Activated CD8-positive, alpha-beta memory T cell treated with anti-CD3 and anti-CD28 coated beads, Interleukin-2, amount 50 U/mL, for 24 hours (primary cell): ENCODE measurements around the gene NUDT16L1.
A peak's percentile ranks its signal among the peaks of the same experiment; 100 is the strongest.

Source experiments
- DNase-seq: peaks from one replicate; pipeline ENCODE4 v3.0.0-alpha.2; 2020; ENCODE audit errors: extremely low read depth

Gene NUDT16L1

DNA sequence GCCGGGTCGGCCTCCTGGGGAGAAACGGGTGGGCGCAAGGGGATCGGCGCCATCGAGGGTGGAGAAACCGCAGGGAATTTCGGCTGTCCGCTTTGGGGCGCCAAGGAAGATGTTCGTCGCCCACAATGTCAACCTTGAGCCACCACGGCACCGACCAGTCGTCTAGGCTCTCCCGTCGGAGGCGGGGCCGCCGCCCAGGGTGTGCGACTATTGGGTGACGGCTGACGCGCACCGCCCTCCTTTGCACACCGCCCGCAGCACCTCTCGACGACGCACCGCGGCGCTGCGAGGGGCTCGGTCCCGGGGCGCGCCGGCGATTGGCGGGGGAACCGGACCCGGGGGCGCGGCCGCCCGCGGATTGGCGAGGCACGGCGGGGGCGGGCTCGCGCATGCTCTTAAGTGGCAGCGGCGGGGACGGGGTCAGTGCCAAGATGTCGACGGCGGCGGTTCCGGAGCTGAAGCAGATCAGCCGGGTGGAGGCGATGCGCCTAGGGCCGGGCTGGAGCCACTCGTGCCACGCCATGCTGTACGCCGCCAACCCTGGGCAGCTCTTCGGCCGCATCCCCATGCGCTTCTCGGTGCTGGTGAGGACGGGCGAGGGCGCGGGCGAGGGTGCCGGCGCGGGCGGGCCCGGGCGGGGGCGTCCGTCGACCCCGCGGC lies at the start of gene NUDT16L1:
Gene NUDT16L1, plus strand, starts transcription at position 267 of the 660 bp plus-strand sequence. Its CDS starts 165 bp downstream, at position 432.
- DNase-seq: peak; percentile 85

DNA sequence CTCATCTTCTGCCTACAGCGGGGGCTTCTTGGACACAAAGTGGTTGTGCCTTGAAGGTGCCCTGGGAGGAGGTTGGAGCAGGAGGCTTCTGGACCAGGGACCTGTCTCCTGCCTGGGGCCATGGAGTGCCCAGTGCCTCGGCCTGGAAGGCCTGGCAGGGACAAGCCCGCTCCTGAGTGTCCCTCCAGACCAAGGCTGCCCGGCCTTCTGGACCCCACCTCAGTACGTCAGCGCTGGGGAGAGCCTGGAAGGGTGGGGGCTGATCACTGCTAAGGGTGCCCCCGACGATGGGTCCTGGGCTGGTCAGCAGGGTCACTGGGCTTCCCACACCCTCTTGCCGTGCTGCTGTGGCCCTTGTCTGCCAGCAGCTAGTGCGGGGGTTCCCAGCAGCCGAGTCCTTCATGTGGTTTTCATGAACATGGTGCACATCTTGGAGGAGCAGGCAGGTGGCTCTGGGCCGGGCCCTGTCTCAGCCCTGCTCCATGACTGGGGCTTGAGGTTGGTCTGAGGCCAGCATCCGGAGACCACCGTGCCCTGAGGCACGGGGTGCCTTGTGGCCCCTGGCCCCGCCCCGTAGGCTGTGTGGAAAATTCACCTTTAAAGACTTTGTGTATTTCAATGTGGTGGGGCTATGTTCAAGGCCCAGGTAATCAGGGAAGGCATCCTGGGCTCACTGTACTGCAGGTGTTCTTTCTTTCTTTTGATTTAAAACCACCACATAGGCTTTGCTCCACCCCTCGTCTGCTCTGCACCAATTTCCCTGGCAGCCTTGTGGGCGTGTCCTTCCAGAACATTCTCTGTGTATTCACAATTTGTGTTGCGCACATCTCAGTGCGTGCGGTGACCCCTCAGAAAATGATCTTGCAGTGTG lies 46.4 kb upstream of the NUDT16L1 start:
- DNase-seq: no peak

- DNase-seq: no peak
These were observed 45.8 kb upstream of the NUDT16L1 start for GRCh38 chr16:4647644-4647980.

DNA sequence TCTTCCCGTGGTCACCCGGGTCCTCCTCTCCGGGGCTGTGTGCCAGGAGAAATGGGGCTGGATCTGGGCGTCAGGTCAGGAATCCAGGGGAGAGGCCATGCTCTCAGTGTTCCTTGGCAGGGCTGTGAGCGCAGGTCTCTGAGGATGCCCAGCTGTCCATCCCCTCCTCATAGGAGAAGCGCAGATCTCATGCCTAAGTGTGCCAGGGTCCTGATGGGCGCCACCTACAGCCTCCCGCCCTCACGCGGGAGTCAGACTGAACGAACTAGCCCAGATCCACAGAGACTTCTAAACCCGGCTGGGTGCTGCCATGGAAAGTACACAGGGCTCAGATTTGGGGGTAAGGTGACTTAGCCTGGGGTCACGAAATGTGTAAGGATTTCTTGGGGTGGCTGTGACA lies 44.4 kb upstream of the NUDT16L1 start:
- no peak for DNase-seq

GRCh38 chr16:4649744-4650442 lies 43.5 kb upstream of the NUDT16L1 start:
- no peak for DNase-seq

- DNase-seq: peak; percentile 38
These were observed 42.8 kb upstream of the NUDT16L1 start for GRCh38 chr16:4650443-4651074.

GRCh38 chr16:4651827-4652226 lies 41.5 kb upstream of the NUDT16L1 start:
- DNase-seq: no peak

GRCh38 chr16:4652561-4652960 lies 40.8 kb upstream of the NUDT16L1 start:
- no peak for DNase-seq

GRCh38 chr16:4654011-4654963 lies 39.1 kb upstream of the NUDT16L1 start:
- no peak for DNase-seq

DNA sequence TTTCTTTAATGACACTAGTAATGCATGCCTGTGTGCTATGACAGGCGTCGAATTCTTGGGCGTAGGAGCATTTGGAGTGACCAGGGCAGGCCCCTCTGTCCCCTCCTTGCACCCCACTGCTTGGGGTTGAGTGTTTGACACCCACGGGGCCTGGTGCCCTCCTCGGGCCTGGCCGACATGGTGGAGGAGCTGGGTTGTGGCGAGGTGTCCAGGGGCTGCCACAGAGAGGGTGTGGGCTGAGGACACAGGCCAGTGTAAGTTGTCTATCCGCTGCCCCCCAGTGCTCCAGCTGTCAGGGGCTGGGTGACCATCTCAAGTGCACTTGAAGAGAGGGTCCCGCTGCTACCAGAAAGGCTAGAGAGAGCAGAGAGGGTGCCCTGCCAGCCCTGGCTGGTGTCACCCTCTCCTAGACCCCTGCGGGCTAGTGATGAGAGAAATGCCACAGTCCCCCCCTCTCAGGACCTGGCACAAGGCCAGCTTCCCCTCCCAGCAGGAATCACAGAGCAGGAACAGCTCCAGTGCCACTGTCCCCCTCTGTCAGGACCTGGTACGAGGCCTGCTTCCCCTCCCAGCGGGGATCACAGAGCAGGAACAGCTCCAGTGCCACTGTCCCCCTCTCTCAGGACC lies 38.3 kb upstream of the NUDT16L1 start:
- no peak for DNase-seq

DNA sequence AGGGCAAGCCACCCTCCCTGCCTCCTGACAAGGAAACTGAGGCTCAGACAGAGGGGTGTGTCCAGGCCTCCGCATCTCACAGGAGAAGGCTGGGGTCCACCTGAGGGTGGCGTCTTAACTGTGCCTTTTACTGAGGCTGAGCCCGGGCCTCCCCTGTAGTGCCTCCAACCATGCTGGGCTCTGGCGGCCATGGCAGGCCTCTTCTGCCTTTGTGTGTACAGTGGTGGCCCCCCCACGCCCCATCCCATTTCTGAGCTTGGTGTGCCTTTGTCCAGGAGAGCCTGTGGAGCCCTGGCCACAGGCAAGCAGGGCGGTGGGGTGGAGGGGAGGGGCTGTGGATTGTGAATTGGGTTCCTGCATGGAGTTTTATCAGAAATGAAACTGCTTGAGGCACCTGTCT lies 37.6 kb upstream of the NUDT16L1 start:
- no peak for DNase-seq

GRCh38 chr16:4656221-4656620 lies 37.1 kb upstream of the NUDT16L1 start:
- no peak for DNase-seq

GRCh38 chr16:4656695-4657686 lies 36.4 kb upstream of the NUDT16L1 start:
- DNase-seq: no peak

- no peak for DNase-seq
These were observed 33.7 kb upstream of the NUDT16L1 start for GRCh38 chr16:4659363-4660353.

DNA sequence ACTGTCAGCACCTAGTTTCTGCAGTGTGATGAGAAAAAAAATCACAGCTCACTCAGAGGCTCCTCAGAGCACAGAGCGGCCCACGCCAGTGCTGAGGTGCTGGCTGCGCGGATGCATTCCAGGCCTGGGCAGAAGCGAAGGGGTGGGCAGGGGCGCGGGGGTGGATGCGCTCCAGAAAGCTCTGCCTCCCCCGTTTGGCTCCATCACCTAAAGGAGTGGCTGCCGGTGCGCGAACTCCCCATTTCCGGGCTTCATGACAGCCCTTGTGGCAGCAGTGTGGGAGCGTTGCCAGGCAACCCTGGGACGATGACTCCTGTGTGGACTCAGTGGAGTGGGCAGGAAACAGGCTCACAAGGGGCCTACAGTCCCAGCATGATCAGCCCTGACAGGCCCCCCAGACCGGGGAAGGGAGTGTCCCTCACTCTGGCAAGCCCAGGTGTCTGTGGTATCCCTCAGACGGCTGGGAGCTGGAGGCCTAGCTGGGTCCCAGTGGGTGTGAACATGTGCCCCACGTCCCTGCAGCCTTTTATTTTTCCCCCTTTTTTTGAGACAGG lies 32.8 kb upstream of the NUDT16L1 start:
- peak; percentile 58 for DNase-seq

DNA sequence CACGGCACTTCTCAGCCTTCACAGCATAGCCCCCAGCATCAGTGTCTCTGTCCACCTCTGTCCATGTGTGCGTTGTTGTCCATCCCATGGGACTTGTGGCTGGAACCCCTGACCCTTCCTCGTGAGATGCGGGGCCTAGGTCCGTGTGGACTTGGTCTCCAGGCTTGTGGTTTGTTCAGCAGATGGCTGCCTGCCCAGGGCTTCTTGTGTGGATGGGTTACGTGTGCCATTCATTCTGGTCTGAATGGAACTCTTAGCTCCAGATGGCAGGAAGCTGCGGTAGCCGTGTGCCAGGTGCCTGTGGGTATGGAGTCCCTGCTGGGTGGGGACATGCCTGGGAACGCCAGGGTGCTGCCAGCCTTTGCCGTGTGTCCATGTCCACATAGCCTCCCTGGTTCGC lies 31.7 kb upstream of the NUDT16L1 start:
- DNase-seq: no peak

DNA sequence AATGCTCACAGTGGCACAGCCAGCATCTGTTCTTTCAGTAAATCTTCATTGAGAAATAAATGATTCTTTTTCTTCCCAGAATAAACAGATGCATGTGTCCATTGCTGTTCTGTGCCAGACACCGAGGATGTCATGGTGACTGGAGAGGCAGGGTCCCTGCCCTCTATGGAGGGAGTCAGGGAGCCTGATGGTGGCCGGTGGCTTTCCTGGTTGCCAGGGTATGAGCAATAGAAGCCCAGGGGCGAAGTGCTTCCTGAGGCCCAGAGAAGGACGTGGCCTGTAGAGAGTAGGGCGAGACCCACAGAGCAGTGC lies 29.9 kb upstream of the NUDT16L1 start:
- no peak for DNase-seq
